Measurements from ENCODE around the gene TMEM181.

- TF ChIP-seq EZH2phosphoT487 (IDR thresholded peaks at IDR 0.05; ENCODE audit: low read depth, severe bottlenecking, unreplicated experiment) (no peak), EZH2 (IDR thresholded peaks at IDR 0.05; ENCODE audit: borderline replicate concordance) (no peak), CTCF (IDR thresholded peaks at IDR 0.05; ENCODE audit: poor library complexity) (no peak)
Measured at GRCh38 chr6:158621694-158622544, 62.0 kb downstream of the TMEM181 start.
